ENCODE results near the gene GRIP2.
A peak's percentile ranks its signal among the peaks of the same experiment; 100 is the strongest.

GRIP2 gene

GRCh38 chr3:14471016-14471415, 69.1 kb downstream of the GRIP2 start:
- DNase-seq (ENCODE audit: insufficient read length, low spot score) (no peak), FAIRE-seq (no peak)
- TF ChIP-seq TAF1 (IDR thresholded peaks at IDR 0.05; ENCODE audit: low read depth, low read length) (no peak), POU2F2 (IDR thresholded peaks at IDR 0.05; ENCODE audit: low read depth, low read length) (no peak), SPI1 (IDR thresholded peaks at IDR 0.05; ENCODE audit: low read depth, low read length) (no peak), PAX5 (IDR thresholded peaks at IDR 0.05; ENCODE audit: insufficient read depth, low read length, severe bottlenecking) (no peak), POLR2A (IDR thresholded peaks at IDR 0.05; ENCODE audit: low read depth, low read length) (no peak), POLR2AphosphoS5 (IDR thresholded peaks at IDR 0.05; ENCODE audit: low read depth, low read length) (no peak)

- TF ChIP-seq POLR2A (IDR thresholded peaks at IDR 0.05; ENCODE audit: low read depth, low read length): no peak
- TF ChIP-seq POU2F2 (IDR thresholded peaks at IDR 0.05; ENCODE audit: low read depth, low read length): no peak
- TF ChIP-seq TAF1 (IDR thresholded peaks at IDR 0.05; ENCODE audit: low read depth, low read length): no peak
- no peak for TF ChIP-seq POLR2AphosphoS5 (IDR thresholded peaks at IDR 0.05; ENCODE audit: low read depth, low read length)
- TF ChIP-seq PAX5 (IDR thresholded peaks at IDR 0.05; ENCODE audit: insufficient read depth, low read length, severe bottlenecking): no peak
- TF ChIP-seq SPI1 (IDR thresholded peaks at IDR 0.05; ENCODE audit: low read depth, low read length): no peak
- no peak for DNase-seq (ENCODE audit: insufficient read length, low spot score)
- no peak for FAIRE-seq
Measured at GRCh38 chr3:14470461-14470860, 69.7 kb downstream of the GRIP2 start.

GRCh38 chr3:14468621-14468981, 71.5 kb downstream of the GRIP2 start:
- no peak for TF ChIP-seq POLR2AphosphoS5 (IDR thresholded peaks at IDR 0.05; ENCODE audit: low read depth, low read length)
- DNase-seq (ENCODE audit: insufficient read length, low spot score) (no peak), FAIRE-seq (no peak)

- DNase-seq (ENCODE audit: insufficient read length, low spot score) (peak; percentile 81), FAIRE-seq (peak; percentile 93)
- TF ChIP-seq SPI1 (IDR thresholded peaks at IDR 0.05; ENCODE audit: low read depth, low read length) (no peak), POLR2A (IDR thresholded peaks at IDR 0.05; ENCODE audit: low read depth, low read length) (no peak), POU2F2 (IDR thresholded peaks at IDR 0.05; ENCODE audit: low read depth, low read length) (no peak), POLR2AphosphoS5 (IDR thresholded peaks at IDR 0.05; ENCODE audit: low read depth, low read length) (no peak)
Measured at GRCh38 chr3:14467814-14468620, 72.1 kb downstream of the GRIP2 start.

GRCh38 chr3:14466179-14466903, 73.8 kb downstream of the GRIP2 start:
- DNase-seq (ENCODE audit: insufficient read length, low spot score) (no peak), FAIRE-seq (no peak)
- TF ChIP-seq TAF1 (IDR thresholded peaks at IDR 0.05; ENCODE audit: low read depth, low read length) (no peak), POLR2AphosphoS5 (IDR thresholded peaks at IDR 0.05; ENCODE audit: low read depth, low read length) (no peak), PAX5 (IDR thresholded peaks at IDR 0.05; ENCODE audit: insufficient read depth, low read length, severe bottlenecking) (no peak), SPI1 (IDR thresholded peaks at IDR 0.05; ENCODE audit: low read depth, low read length) (no peak), POLR2A (IDR thresholded peaks at IDR 0.05; ENCODE audit: low read depth, low read length) (no peak), POU2F2 (IDR thresholded peaks at IDR 0.05; ENCODE audit: low read depth, low read length) (no peak)

GRCh38 chr3:14465425-14465824, 74.7 kb downstream of the GRIP2 start:
- DNase-seq (ENCODE audit: insufficient read length, low spot score) (no peak), FAIRE-seq (no peak)
- TF ChIP-seq POLR2AphosphoS5 (IDR thresholded peaks at IDR 0.05; ENCODE audit: low read depth, low read length) (no peak), PAX5 (IDR thresholded peaks at IDR 0.05; ENCODE audit: insufficient read depth, low read length, severe bottlenecking) (no peak), TAF1 (IDR thresholded peaks at IDR 0.05; ENCODE audit: low read depth, low read length) (no peak), POLR2A (IDR thresholded peaks at IDR 0.05; ENCODE audit: low read depth, low read length) (no peak), POU2F2 (IDR thresholded peaks at IDR 0.05; ENCODE audit: low read depth, low read length) (no peak), SPI1 (IDR thresholded peaks at IDR 0.05; ENCODE audit: low read depth, low read length) (no peak)

GRCh38 chr3:14464521-14464920, 75.6 kb downstream of the GRIP2 start:
- DNase-seq (ENCODE audit: insufficient read length, low spot score): no peak
- FAIRE-seq: no peak
- no peak for TF ChIP-seq SPI1 (IDR thresholded peaks at IDR 0.05; ENCODE audit: low read depth, low read length)
- TF ChIP-seq POLR2A (IDR thresholded peaks at IDR 0.05; ENCODE audit: low read depth, low read length): no peak
- TF ChIP-seq PAX5 (IDR thresholded peaks at IDR 0.05; ENCODE audit: insufficient read depth, low read length, severe bottlenecking): no peak
- TF ChIP-seq POLR2AphosphoS5 (IDR thresholded peaks at IDR 0.05; ENCODE audit: low read depth, low read length): no peak
- TF ChIP-seq TAF1 (IDR thresholded peaks at IDR 0.05; ENCODE audit: low read depth, low read length): no peak
- TF ChIP-seq POU2F2 (IDR thresholded peaks at IDR 0.05; ENCODE audit: low read depth, low read length): no peak

- TF ChIP-seq POU2F2 (IDR thresholded peaks at IDR 0.05; ENCODE audit: low read depth, low read length): no peak
- no peak for TF ChIP-seq SPI1 (IDR thresholded peaks at IDR 0.05; ENCODE audit: low read depth, low read length)
- no peak for TF ChIP-seq POLR2AphosphoS5 (IDR thresholded peaks at IDR 0.05; ENCODE audit: low read depth, low read length)
- no peak for TF ChIP-seq PAX5 (IDR thresholded peaks at IDR 0.05; ENCODE audit: insufficient read depth, low read length, severe bottlenecking)
- TF ChIP-seq POLR2A (IDR thresholded peaks at IDR 0.05; ENCODE audit: low read depth, low read length): no peak
- no peak for TF ChIP-seq TAF1 (IDR thresholded peaks at IDR 0.05; ENCODE audit: low read depth, low read length)
- FAIRE-seq: no peak
- DNase-seq (ENCODE audit: insufficient read length, low spot score): no peak
Measured at GRCh38 chr3:14464141-14464465, 76.0 kb downstream of the GRIP2 start.

GRCh38 chr3:14463330-14464140, 76.6 kb downstream of the GRIP2 start:
- TF ChIP-seq POLR2A (IDR thresholded peaks at IDR 0.05; ENCODE audit: low read depth, low read length): no peak
- TF ChIP-seq PAX5 (IDR thresholded peaks at IDR 0.05; ENCODE audit: insufficient read depth, low read length, severe bottlenecking): no peak
- no peak for TF ChIP-seq POU2F2 (IDR thresholded peaks at IDR 0.05; ENCODE audit: low read depth, low read length)
- no peak for TF ChIP-seq TAF1 (IDR thresholded peaks at IDR 0.05; ENCODE audit: low read depth, low read length)
- no peak for DNase-seq (ENCODE audit: insufficient read length, low spot score)
- no peak for FAIRE-seq
